HFFc6 (cell line): ENCODE measurements around the gene MBLAC2. TPM values are rescaled to one million over a fixed set of nuclear protein-coding genes. Genes with fewer than 3 reads are reported as not detected.

Experiments
- DNase-seq: peaks from one replicate; pipeline ENCODE4 v3.0.0-alpha.2; 2018
- H3K27ac Mint-ChIP-seq: 2 replicates; pipeline ENCODE4 v1.8.0; 2020; ENCODE audit warnings: mild to moderate bottlenecking, mixed read lengths
- H3K27me3 Mint-ChIP-seq: 2 replicates; pipeline ENCODE4 v1.8.0; 2021; ENCODE audit warnings: mild to moderate bottlenecking, moderate library complexity, mixed read lengths; ENCODE audit not compliant: insufficient read depth
- H3K36me3 Mint-ChIP-seq: 2 replicates; pipeline ENCODE4 v1.8.0; 2021; ENCODE audit warnings: low read depth, mixed read lengths
- H3K4me1 Mint-ChIP-seq: 2 replicates; pipeline ENCODE4 v1.8.0; 2020; ENCODE audit warnings: low read depth, mixed read lengths
- H3K4me3 Mint-ChIP-seq: 2 replicates; pipeline ENCODE4 v1.8.0; 2020; ENCODE audit warnings: mild to moderate bottlenecking, moderate library complexity, mixed read lengths
- H3K9me3 Mint-ChIP-seq: 2 replicates; pipeline ENCODE4 v1.8.0; 2020; ENCODE audit warnings: mild to moderate bottlenecking, mixed read lengths
- total RNA-seq, 6 experiments: library from RNA; stranded (reverse); fragmentation: NEBNext Ultra II Directional; extraction: Animal tissue kit (Norgen Biotek cat#: 25700); gene quantifications; 2 replicates in 1 of 6; 3 replicates in 5 of 6; pipeline ENCODE4 v1.2.3, GENCODE V29; 2021
- TF ChIP-seq, protein P1 (sequence below): fragments of 200-600 bp; sonication (generic); IDR thresholded peaks from 2 replicates; pipeline ENCODE4 v1.5.0; 2021; ENCODE audit warnings: antibody characterized with exemption, mild to moderate bottlenecking

MBLAC2 gene
- total RNA-seq, 6 experiments from 2014 or later: 5.1 to 6.3 (median 5.6) TPM

DNA sequence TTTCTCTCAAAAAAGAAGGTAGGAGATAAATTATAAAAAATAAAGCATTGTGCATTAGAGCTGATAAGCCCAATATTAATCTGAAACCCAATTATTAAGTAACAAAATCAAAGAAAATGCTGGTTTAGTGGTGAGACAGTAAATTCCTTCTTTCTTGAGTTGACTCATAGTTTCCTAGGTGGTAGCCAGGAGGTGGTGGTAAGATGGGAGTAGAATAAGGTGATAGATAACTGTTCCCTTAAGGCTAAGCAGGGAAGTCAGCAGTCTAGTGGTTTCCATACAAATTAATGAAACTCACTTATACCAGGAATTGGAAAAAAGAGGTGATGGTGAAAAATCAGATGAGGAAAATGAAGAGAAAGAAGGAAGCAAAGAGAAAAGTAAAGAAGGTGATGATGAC is 31.6 kb upstream of the MBLAC2 start:
- Mint-ChIP-seq H3K4me1 (peaks cover 38% of the 10 kb centered on the region), H3K4me3 (no peak overlapping the region)

DNA sequence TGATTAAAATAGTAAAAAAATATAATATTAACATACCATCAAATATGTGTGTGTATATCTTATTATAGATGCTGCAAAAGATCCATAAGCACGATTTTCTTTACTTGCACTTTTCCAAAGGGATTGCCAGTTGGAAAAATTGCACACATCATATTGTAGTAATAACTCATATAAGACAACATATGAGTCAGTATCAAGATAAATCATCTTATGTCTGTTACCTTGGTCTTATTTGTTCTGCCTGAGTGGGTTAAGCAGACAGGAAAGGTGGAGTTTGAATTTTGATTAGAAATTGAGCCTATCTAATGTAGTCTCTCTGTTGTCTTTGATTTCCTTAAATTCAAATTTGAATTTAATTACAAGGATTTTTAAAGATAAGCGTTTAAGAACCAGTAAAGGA is 30.2 kb upstream of the MBLAC2 start:
- Mint-ChIP-seq H3K36me3 (peaks cover 9% of the 10 kb centered on the region), H3K4me1 (peaks cover 28% of the 10 kb centered on the region), H3K9me3 (no peaks in the 10 kb centered on the region), H3K4me3 (no peak overlapping the region), H3K27me3 (no peaks in the 10 kb centered on the region; the same call in 1 of the 2 replicates), H3K27ac (no peak overlapping the region)
- no peak for DNase-seq
- TF ChIP-seq, protein P1, sequence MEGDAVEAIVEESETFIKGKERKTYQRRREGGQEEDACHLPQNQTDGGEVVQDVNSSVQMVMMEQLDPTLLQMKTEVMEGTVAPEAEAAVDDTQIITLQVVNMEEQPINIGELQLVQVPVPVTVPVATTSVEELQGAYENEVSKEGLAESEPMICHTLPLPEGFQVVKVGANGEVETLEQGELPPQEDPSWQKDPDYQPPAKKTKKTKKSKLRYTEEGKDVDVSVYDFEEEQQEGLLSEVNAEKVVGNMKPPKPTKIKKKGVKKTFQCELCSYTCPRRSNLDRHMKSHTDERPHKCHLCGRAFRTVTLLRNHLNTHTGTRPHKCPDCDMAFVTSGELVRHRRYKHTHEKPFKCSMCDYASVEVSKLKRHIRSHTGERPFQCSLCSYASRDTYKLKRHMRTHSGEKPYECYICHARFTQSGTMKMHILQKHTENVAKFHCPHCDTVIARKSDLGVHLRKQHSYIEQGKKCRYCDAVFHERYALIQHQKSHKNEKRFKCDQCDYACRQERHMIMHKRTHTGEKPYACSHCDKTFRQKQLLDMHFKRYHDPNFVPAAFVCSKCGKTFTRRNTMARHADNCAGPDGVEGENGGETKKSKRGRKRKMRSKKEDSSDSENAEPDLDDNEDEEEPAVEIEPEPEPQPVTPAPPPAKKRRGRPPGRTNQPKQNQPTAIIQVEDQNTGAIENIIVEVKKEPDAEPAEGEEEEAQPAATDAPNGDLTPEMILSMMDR: no peak

More for the DNA sequence above, 31.6 kb upstream of the MBLAC2 start:
- Mint-ChIP-seq H3K36me3 (peaks cover 10% of the 10 kb centered on the region), H3K9me3 (no peaks in the 10 kb centered on the region), H3K27ac (no peak overlapping the region), H3K27me3 (no peaks in the 10 kb centered on the region; the same call in 1 of the 2 replicates)
- TF ChIP-seq, protein P1: no peak
- no peak for DNase-seq

DNA sequence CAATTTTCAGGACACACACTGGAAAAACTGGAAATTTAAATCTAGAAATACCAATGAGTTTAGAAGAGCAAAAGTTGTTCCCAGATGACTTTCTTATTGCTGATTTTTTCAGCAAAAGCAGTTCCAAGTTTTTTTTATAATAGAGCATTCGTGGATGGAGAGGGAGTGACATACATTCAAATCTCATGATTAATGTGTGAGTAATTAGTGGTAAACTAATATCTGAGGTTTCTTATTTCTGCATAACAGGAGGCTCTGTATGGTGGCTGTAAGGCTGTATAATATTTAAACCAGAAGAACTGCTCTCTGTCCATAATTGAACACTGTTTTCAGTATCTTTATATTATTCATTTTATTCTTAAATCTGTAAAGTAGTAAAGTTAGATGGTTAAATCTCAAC is 29.0 kb upstream of the MBLAC2 start:
- Mint-ChIP-seq H3K27ac (peak overlapping the region; percentile 77), H3K9me3 (no peaks in the 10 kb centered on the region), H3K4me1 (peaks cover 28% of the 10 kb centered on the region), H3K36me3 (no peaks in the 10 kb centered on the region; the same call in none of the 2 replicates), H3K4me3 (peak overlapping the region; percentile 72), H3K27me3 (no peaks in the 10 kb centered on the region; the same call in 1 of the 2 replicates)
- TF ChIP-seq, protein P1: no peak
- DNase-seq: no peak

DNA sequence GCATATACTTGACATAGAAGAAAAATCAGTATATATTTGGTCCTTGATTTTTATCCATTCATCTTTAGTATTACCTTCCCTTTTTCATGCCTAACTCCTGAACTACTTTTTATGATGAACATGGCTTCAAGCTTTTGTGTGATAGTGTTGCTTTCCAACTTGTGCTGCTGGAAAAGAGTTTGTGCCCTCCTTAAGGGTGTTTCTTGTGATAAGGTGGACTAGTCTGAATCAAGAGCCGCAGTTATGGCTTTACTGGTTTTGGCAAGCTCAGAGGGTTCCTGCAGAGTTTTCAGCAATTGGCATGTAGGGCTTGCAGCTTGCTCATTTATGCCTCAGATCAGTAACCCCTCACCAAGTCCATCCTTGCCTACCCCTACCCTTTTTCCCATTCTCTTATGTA is 20.6 kb upstream of the MBLAC2 start:
- H3K9me3 Mint-ChIP-seq: no peaks in the 10 kb centered on the region
- no peak overlapping the region for H3K27ac Mint-ChIP-seq
- H3K4me3 Mint-ChIP-seq: no peak overlapping the region
- TF ChIP-seq, protein P1: no peak
- DNase-seq: no peak
- H3K36me3 Mint-ChIP-seq: peaks cover 18% of the 10 kb centered on the region
- H3K4me1 Mint-ChIP-seq: no peaks in the 10 kb centered on the region
- H3K27me3 Mint-ChIP-seq: no peaks in the 10 kb centered on the region

DNA sequence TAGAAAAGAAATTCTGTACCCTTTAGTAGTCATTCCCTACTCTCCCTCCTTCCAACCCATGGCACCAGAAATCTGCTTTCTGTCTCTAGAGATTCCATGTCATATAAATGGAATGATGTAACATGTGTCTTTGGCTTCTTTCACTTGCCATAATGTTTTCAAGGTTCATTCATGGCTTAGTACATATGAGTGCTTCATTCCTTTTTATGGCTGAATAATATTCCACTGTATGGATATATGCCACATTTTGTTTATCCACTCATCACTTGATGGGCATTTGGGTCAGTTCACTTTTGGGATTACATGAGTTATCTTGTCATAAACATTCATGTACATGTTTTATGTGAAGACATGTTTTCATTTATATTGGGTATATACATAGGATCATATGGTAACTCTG is 19.5 kb upstream of the MBLAC2 start:
- H3K4me1 Mint-ChIP-seq: peaks cover 4% of the 10 kb centered on the region
- TF ChIP-seq, protein P1: no peak
- no peak overlapping the region for H3K4me3 Mint-ChIP-seq
- no peak overlapping the region for H3K27ac Mint-ChIP-seq
- no peaks in the 10 kb centered on the region for H3K27me3 Mint-ChIP-seq
- H3K9me3 Mint-ChIP-seq: no peaks in the 10 kb centered on the region
- no peak for DNase-seq
- H3K36me3 Mint-ChIP-seq: peaks cover 18% of the 10 kb centered on the region

DNA sequence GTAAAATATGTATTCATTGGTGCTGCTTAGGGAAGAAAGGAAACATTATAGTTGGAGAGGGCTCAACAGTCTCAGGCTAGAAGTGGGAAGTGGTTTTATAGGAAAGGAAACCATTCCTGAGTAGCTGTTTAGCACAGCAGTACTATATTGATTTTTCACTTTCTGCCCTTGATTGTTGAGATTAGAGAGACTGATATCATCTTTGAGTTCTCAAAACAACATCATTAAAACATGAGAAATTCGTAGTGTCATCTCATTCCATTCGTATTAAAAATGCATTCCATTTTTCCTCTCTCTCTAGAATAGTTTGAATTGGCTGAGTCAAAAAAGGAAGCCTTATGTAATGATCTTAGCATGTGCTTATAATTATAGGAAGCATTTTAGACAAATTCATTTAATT is 14.2 kb upstream of the MBLAC2 start:
- Mint-ChIP-seq H3K4me1 (peaks cover 29% of the 10 kb centered on the region), H3K4me3 (peak overlapping the region; percentile 63), H3K27me3 (no peaks in the 10 kb centered on the region), H3K27ac (peak overlapping the region; percentile 80), H3K9me3 (no peaks in the 10 kb centered on the region), H3K36me3 (peaks cover 8% of the 10 kb centered on the region)
- DNase-seq: peak; percentile 71
- TF ChIP-seq, protein P1: no peak
